Activated T-cell treated with anti-CD3 and anti-CD28 coated beads for 1 hour (primary cell): ENCODE measurements around the gene NME7.
"Not testable (repeated sequence)": the region's sequence is repeated elsewhere in the genome, so short reads cannot be mapped to it uniquely, and the experiment has no call there.

Experiments used
- DNase-seq: peaks from one replicate; pipeline ENCODE4 v3.0.0-alpha.2; 2020; ENCODE audit warnings: low read depth

NME7 gene

DNA sequence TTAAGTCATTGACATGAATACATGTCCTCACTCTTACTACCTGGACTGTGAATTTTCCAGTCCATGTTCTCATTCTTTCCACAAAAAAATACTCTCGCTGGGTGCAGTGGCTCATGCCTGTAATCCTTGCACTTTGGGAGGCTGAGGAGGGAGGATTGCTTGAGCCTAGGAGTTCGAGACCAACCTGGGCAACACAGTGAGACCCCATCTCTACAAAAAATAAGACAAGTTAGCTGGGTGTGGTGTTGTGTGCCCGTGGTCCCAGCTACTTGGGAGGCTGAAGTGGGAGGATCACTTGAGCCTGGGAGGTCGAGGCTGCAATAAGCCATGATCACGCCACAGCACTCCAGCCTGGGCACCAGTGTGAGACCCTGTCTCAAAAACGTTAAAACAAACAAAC is 242.0 kb downstream of the NME7 start:
- DNase-seq = not testable (repeated sequence)

DNA sequence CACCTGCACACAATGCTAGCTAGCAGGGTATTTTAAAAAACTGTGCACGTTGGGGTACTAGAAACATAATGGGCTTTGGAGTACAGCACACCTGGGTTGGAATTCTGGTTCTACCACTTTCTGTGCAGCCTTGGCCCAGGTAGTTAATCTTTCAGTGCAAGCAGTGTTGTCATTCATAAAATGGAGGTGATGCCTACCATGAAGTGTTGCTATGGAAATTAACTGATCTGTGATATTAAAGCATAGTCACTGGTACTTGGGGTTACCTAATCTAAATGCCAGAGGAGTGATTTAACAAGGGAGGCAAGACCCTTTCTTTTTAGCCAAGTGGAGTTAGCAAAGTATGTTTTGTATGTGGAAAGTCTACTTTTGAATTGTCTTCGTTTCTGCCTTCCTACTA is 243.1 kb downstream of the NME7 start:
- no peak for DNase-seq

DNA sequence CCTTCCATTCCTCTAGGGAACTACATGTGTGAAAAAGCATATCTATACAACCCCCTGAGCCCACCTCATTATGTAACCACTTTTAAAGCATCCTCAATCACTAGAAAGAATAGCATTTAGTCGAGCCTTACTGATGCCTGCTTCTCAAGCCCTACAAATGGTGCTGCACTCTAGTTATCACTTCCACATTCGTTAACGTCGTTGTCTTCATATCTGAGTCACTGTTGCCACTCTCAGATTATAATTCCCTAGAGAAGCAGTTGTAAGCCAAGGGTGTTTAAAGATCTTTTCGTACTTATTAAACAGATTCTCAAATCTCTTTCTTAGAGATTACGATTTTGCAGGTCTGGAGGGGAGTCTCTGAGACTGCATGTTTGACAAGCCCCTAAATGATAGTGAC is 244.6 kb downstream of the NME7 start:
- no peak for DNase-seq

DNA sequence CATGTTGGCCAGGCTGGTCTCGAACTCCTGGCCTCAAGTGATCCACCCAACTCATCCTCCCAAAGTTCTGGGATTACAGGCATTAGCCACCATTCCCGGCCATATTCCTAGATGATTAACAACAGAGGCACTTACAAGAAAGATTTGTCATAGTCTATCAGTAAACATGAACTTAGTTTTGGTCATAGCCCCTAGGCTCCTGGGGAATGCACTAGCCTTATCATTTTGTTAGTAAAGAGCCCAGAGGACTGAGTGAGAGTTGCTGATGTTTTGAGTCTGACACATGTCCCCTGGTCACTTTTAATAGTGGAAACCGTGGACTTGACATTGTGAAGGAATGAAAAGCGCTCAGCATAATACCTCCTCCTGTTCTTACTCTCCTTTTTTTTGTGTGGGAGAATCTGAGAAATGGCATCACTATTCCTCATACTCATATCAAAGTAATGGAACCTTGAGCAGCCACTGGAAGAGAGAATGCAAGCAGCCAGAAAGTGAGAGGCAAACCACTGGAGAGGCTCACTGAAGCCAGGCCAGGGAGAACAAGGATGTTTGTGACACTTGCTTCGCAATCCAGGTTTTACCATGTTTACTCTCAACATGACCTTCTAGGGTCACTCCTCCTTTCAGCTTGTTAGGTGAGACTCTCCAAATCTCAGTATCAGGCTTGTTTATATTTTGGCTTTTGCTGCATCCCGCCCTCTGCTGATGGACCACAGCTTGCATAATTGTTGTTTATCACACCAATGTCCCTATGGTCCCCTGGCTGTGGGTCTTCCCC is 246.3 kb downstream of the NME7 start:
- DNase-seq = no peak

DNA sequence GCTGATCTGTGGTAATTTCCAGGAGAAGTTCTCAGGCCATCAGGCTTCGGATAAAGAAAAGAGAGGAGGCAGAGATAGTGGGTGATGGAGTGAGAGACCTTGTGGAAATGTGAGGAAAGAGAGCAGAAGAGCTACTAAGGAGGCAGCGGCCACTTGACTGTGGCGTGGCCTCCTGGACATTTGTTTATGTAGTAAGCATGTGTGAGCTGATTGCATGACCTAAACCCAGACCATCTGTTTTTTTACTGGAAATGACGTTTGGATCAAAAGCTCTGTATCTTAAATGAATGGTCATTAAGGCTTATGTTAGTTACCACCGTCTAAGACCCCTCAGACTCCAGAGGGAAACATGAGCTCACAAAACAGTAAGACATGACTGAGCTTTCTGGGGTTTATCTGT is 247.5 kb downstream of the NME7 start:
- DNase-seq = no peak

DNA sequence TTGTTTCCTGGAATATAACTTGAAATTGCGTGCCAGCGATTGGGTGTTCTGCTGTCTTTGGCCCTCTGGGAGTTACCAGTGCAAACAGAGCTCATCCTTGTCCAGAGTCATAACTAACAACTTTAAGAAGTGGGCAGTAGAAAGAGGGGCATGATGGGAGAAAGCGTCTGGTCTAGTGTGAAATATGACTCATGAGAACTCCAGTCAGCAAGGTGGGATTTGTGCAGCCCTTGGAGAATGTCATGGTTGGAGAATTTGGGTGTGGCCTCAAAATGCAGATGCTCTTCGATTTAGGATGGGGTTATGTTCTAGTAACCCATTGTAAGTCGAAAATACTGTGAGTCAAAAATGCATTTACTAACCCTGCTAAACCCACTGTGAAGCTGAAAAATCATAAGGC is 248.2 kb downstream of the NME7 start:
- DNase-seq = no peak

DNA sequence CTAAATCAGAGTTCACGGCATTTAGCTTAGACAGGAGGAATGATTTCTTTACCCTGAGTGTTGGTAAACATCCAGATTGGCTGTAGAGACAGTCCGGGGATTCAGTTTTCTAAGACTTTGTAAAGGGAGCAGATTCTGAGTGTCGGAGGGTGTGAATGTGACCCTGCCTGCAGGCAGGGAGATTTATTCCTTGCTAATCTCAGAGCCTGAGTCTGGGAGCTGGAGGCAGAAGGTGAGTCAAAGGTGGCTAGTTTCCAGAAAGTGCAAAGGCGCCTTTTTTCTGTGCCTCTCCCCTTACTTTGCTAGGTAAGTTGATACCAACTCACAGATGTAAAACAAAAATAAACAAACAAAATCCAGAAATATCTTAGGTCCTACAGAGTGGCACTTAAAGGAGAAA is 249.4 kb downstream of the NME7 start:
- no peak for DNase-seq

DNA sequence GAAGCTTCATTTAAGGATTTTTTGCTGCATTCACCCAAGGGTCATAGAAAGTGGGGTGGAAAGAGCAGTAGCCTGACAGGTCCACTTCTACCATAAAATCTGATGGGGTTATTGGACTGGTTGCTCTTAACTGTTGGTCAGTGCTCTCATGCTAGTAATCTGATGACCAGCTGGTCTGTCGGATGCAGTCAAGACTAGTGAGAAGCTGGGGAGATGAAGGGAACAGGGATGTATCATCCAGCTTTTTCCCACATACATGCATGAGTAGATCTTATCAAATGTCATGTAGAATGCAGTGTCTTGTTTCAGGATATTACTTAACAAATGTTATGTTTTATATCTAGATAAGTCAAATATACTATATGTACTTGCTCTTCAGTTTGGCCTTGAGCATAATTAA is 250.0 kb downstream of the NME7 start:
- no peak for DNase-seq

DNA sequence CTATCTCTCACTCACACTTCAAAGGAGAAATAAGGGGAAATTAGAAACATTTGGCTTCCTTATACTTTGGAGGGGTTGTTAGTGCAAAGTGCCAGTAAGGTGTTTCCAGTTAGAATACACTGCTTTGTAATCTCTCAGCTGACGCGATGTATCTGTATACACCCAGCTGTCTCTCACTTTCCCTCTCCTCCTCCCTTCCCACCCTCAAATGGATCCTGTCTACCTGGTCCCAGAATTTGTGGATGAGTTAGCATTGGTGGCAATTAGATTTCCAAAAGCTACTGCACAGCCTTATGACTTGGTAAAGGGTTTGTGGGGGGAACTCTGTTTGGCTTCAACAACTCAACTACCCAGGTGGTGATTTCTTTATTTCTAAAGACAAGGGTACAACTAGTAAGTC is 250.6 kb downstream of the NME7 start:
- no peak for DNase-seq

DNA sequence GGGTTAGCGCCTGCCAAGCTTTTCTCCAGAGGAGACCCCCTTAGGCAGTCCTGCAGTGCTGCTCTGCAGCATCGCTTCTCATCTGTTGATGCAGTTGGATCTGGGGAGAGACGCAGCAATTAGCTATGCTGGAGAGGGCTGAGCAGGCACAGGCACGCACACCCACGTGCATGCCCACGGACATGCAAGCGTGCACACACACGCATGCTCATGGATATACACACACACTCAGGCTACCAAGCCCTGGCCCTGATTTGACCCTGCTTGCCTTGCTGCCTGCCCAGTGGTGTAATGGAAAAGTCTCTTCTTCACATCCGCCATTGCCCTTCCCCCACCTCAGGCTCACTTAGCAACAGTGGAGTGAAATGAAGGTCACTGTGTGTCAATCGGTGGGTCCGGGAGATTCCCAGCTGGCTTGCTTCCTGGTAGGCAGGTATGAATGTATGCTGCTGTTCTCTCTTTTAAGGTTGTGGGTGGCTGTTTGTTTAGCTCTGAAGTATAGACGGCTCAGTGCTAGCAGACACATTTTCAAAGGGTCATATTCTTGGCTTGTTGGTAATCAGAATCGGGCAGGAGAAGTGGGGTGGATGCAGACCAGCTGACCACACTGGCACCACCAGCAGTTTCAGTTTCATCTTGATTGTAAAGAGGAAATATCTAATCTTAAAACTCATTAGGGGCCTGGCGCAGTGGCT is 251.6 kb downstream of the NME7 start:
- no peak for DNase-seq

DNA sequence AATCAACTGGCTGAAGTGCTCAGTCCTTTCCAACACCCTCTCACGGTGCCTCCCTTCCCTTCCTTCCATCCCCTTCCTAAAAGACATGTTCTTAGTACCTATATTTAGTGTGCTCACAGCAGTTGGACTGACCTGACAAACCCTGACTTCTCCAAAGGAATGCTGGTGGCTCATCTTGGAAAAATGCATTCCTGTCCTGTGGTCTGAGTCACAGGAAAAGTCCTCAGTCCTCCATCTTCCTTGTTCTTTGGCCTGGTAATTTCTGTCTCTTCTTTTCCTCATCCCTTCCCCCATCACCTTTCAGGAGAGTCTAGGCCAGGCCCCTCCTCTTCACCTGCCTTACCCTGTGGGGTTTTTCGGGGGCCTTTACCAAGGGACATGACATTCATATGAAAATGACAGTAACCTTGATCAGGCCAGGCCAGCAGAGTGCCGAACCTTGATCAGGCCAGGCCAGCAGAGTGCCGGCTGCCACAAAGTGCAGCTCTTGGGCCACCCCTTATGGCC is 253.9 kb downstream of the NME7 start:
- DNase-seq = no peak

DNA sequence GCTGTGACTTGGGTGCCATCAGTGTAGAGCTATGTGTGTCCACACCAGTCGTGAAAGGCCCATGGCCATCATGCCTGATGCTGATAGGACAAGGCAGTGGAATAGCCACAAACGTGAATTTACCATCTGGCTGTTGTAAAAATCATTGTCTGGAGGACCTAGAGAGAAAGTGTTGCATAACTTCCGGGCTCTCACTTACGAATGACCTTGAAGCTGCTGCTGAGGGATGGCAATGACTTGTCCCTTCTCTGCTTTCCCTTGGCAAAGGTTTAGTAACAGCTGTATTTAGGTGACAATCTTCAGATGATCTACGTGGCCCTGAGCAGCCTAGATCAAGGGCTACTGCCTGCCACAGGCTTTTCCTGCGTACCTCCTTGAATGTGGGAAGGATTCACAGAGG is 255.4 kb downstream of the NME7 start:
- no peak for DNase-seq

DNA sequence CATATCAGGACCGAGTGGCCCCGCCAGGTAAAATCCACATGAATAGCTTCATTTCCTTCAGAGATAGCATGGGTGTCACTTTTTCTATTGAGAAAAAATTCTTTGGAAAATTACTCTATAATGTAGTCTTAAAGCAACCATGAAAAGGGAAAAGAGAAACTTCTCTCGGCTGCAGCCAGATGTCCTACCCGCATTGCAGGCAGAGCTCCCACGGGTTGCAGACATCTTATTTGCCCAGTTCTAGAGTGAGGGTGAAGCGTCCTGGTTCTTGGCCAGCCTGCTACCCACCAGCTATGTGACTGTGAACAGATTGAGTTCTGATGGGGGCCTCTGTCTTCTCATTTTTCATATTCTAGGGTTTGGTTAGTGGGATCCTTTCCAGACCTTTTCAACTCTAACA is 256.1 kb downstream of the NME7 start:
- DNase-seq = no peak

DNA sequence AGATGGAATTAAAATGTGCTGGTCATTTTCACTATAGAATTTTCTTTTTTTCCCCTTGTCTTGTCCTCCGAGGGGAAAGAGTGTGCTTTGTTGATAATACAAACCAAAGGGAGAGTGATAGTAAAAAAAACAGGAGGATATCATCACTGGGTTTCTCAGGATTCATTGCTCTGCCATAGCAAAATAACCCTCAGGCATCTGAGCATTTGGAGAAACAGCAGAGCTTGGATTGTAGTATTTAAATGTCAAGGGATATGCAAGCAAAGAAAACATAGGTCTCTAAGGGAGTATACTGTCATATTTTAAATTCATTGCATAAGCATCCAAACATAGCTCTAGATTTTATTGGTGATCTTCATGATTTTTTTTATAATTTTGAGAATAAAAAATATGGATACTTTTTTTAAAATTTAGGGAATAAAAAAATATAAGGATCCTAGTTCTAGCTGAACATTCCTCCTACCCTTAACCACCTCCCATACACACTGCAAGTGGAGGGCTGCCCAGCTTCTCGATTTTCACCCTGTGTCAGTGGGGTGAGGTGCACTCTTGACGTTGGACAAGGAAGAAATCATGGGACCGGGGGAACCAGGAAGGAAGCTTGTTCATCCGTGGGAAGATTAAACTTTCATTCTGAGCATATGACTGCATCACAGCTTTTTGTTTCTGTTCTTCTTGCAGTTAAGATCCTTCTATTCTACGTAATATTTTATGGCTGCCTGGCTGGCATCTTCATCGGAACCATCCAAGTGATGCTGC is 256.7 kb downstream of the NME7 start:
- DNase-seq = no peak

DNA sequence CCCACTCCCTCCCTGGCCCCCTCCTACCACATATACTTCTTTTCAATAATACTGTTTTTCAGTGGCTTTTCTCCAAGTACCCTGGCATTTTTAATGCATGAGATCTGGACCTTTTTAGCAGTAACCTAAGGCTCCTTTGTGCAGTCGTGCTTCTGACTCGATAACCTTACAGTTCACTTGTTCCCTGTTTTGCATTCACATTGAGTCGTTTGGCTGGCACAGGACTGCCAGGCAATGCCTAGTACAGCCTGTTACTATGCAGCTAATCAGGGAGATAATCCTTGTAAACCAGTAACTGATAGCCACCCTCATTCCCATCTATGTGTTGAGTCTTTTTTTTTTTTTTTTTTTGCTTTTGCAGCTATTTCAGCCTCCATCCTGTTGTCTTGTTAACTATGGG is 257.4 kb downstream of the NME7 start:
- DNase-seq = no peak

DNA sequence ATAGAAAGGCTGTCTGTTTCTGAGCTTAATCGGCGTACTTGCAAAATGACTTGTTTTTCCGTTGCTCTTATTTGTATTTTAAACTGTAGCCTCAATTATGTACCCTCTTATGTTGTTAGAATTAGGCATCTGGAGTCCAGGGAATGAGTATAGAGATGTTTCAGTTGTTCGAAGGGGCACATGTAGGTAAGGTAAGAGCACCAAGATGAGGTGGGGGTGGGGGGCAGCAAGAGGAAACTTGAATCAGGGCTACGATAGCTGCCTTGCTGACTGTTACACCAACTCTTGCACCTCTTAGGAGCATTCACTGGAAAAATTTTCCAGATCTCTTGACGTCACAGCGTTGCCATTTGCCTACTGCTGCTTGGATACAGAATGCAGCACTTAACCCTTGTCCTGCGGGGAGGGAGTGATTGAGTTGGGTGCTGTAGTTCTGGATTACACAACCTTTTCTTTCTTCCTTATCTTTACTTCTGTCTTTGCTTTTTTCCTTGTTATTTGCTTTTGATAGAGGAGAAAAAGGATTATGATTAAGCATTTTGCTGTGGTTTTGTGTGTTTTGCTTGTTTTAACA is 257.9 kb downstream of the NME7 start:
- DNase-seq = no peak

DNA sequence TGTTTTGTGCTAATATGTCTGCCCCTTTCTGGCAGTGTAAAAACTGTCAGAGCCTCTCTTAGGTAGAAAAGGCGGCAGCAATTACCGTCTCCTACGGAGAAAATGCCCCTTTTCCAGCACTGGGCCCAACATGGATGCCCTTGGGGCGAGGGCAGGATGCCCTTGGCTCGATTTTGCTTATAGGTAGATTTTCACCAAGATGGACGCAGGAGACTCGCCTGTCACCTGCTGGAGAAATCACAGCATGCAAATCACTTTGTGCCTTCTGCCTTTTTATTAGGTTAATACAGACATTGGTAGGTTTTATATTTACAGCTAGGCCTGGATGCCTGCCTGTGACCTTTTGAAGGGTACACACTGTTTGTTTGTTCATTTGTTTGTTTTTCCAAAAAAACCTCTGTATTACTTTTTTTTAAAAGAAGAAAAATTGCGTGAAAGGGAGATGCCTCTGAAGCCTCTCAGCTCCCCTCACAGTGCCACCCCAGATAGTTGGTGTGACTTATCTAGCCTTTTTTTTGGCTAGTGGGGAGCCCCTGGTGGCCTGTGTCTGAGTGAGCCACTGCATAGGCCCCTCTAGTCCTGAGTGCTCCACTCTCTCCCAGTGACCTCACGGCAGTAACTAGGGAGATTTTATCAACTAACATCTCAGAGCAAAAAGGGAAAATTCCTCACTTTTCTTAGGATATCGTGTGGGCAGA is 258.6 kb downstream of the NME7 start:
- no peak for DNase-seq

DNA sequence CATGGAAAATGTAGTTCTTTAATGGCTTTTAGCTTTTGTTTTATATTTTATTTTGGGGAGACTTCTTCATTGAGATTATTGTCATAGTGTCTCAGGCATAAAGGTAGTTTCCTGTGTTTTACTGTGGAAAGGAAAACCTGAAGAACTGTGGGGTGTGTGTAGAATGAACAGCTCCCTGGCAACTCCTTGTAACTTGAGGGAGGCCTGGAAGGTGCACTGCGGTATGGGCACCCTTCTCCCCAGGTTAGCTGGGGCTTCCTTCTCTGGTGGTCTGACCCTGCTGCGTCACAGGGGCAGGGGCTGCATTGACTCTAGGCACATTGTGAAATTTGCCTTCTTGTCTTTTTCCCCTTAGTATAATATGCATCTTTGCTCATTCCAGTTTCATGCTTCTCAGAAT is 259.4 kb downstream of the NME7 start:
- DNase-seq = no peak

DNA sequence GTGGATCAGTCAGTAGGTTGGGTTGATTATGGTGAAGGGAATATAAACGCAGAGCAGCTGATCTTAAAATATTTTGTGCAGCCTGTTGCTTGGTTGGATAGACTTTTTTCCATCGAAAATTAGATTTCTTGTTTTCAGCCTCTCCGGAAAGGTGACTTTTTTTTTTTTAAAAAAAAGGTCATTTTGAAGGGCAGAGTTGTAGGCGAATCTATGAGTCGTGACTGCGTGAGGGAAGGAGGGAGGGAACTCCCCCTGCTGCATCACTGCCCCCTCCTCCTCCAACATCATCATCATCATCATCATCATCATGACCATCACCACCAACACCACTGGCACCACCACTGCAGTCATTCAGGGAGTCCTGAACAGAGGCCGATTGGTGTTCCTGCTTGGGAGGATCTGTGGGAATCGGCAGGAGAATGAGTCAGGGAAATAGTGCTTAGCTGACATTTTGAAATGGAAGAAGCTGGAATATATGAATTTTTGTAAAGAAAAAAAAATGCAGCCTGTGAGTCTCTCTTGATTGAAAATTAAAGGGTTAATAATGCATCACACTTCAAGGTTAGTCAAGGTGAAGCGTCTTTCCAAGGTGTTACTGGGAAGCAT is 259.9 kb downstream of the NME7 start:
- no peak for DNase-seq

DNA sequence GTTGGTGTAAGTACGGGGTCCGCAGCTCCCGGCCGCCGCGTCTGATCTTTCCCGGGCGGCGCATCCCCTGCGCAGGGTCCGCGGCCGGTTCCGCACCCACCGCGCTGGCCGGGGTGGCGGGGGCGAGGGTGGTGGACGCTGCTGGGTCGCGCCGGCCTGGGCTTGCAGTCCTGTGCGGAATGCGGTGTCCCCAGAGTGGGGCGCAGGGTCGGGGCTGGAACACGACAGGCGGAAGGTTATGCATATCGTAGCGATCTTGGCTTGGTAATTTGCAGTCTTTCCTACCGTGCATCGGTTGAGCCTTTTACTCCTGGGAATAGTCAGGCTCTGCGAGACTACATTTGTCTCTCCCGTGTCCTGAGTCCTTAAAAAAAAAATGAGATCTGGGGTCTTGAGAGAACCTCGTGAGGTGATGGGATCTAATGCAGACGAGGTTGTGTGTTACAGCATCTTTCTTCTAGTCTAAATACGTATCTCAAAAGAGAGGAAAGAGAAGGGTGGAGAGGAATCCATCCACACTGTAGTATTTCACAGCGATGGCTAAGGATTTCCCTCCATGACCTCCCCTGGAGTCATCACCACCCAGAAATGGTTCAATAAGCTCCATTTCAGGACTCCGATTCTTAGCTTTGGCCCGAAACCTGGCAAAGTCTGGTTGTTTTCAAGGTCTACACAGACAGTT is 260.5 kb downstream of the NME7 start:
- no peak for DNase-seq
